ENCODE measurements around the gene FOXG1. TPM values are rescaled to one million over a fixed set of nuclear protein-coding genes. Genes with fewer than 3 reads are reported as not detected.

The FOXG1 gene
- total and polyA plus RNA-seq, 2 donors (not counting 3 experiments of a cell fraction or from before 2014, with no cell fraction given), result not detected

GRCh38 chr14:28773176-28773575 lies 6.6 kb downstream of the FOXG1 start:
- H3K36me3 ChIP-seq (ENCODE audit: control insufficient read depth in 2 of 2, extremely low read depth in 1 of 2, insufficient read depth in 2 of 2, low read length in 2 of 2), result no peaks in the 10 kb centered on the region
- no peak for FAIRE-seq
- ChIA-PET POLR2A (no interaction called here), CTCF (interaction anchor here (1.6 to 3.3 kb wide), 11 partner anchors 9 to 1497 kb away, joined by 6 to 97 read pairs (median 17); no protein-coding TSS in a partner anchor)
- H3K27ac ChIP-seq (ENCODE audit: insufficient read depth, low read depth, low read length), result no peak overlapping the region
- dilution Hi-C loops (cut with MboI; ENCODE audit: extremely low pct_ligation_motif_present, low sequenced_read_pairs) (no loop called here), intact Hi-C loops (cut with micrococcal nuclease) (loop anchor here (5.0 kb wide), 1 partner anchor 689 kb away; no protein-coding TSS in a partner anchor)
- H3K9ac ChIP-seq (replicated peaks; ENCODE audit: extremely low read depth, insufficient read depth, low read length), result no peak overlapping the region
- H4K20me1 ChIP-seq (replicated peaks; ENCODE audit: control insufficient read depth, extremely low read depth, insufficient read depth, low read length), result no peaks in the 10 kb centered on the region
- H2AFZ ChIP-seq (ENCODE audit: low read depth, low read length), result no peak overlapping the region
- no peaks in the 10 kb centered on the region for H3K4me1 ChIP-seq (ENCODE audit: control insufficient read depth, extremely low read depth, insufficient read depth, low read length)
- H3K79me2 ChIP-seq (ENCODE audit: control insufficient read depth, insufficient read depth, low read length), result no peaks in the 10 kb centered on the region
- H3K27me3 ChIP-seq (ENCODE audit: control insufficient read depth in 2 of 2, insufficient read depth in 2 of 2, low read length in 2 of 2), result peaks cover 55 to 100% of the 10 kb centered on the region in 2 experiments
- H3K9me1 ChIP-seq (replicated peaks; ENCODE audit: control insufficient read depth, extremely low read depth, insufficient read depth, low read length), result no peaks in the 10 kb centered on the region
- no peak overlapping the region for H3K4me2 ChIP-seq (ENCODE audit: insufficient read depth, low read length)
- BruUV-seq (replicated peaks), result no TSS peak
- no peaks in the 10 kb centered on the region for H3K9me3 ChIP-seq (replicated peaks; ENCODE audit: control insufficient read depth, insufficient read depth, low read length)
- no peak for DNase-seq (ENCODE audit: low read depth, low spot score)
- TF ChIP-seq EZH2 (IDR thresholded peaks at IDR 0.05; ENCODE audit: borderline replicate concordance, low read depth, low read length, severe bottlenecking), result no peak
- TF ChIP-seq MAX (IDR thresholded peaks at IDR 0.05; ENCODE audit: insufficient read depth, insufficient read length), result no peak
- TF ChIP-seq FOS (IDR thresholded peaks at IDR 0.05; ENCODE audit: borderline replicate concordance, insufficient read depth, low read length), result no peak
- no peak for TF ChIP-seq MYC (IDR thresholded peaks at IDR 0.05; ENCODE audit: low read depth, low read length)
- TF ChIP-seq CTCF (IDR thresholded peaks at IDR 0.05; ENCODE audit: extremely low read depth in 1 of 2, insufficient read depth in 1 of 2, low read depth in 1 of 2, low read length in 2 of 2), result no peak
- no peak for TF ChIP-seq JUN (IDR thresholded peaks at IDR 0.05; ENCODE audit: borderline replicate concordance, insufficient read depth, insufficient read length, low read depth)
- no peak for TF ChIP-seq POLR2A (IDR thresholded peaks at IDR 0.05; ENCODE audit: low read depth, low read length)
- no peak for TF ChIP-seq POLR2AphosphoS5 (IDR thresholded peaks at IDR 0.05; ENCODE audit: insufficient read depth, low read depth, low read length)
- TF ChIP-seq GATA2 (IDR thresholded peaks at IDR 0.05; ENCODE audit: insufficient read depth, insufficient read length, low read depth, low read length), result no peak
- no peak overlapping the region for H3K4me3 ChIP-seq (replicated peaks in 1 of 3; ENCODE audit: insufficient read depth in 1 of 3, low read depth in 1 of 3, low read length in 3 of 3)

Measured in endothelial cell of umbilical vein (primary cell).